K562 (cell line): ENCODE results near the gene RPS6KA2. TPM values are rescaled to one million over a fixed set of nuclear protein-coding genes. Genes with fewer than 3 reads are reported as not detected.

Source experiments
- BRF2 ChIP-seq: IDR thresholded peaks from 3 replicates; pipeline ENCODE4 v1.6.1; 2011; ENCODE audit warnings: borderline replicate concordance, mild to moderate bottlenecking; ENCODE audit not compliant: insufficient read length, insufficient read depth
- ELF1 ChIP-seq: fragments of 200-800 bp; sonication (Bioruptor generic); IDR thresholded peaks from 2 replicates; pipeline ENCODE4 v1.6.1; 2016; ENCODE audit warnings: missing genetic modification characterization, missing compliant biosample characterization
- EP300 ChIP-seq: IDR thresholded peaks from 2 replicates; pipeline ENCODE4 v1.6.1; 2012; ENCODE audit warnings: low read length, improper control_type of control experiment
- FIP1L1 ChIP-seq: fragments of 200-400 bp; formaldehyde crosslinking; IDR thresholded peaks from 2 replicates; pipeline ENCODE4 v1.6.1; 2018; ENCODE audit warnings: mild to moderate bottlenecking, low read depth, low read length; ENCODE audit not compliant: poor library complexity, severe bottlenecking
- HNRNPUL1 ChIP-seq: fragments of 200-400 bp; formaldehyde crosslinking; IDR thresholded peaks from 2 replicates; pipeline ENCODE4 v1.6.1; 2017; ENCODE audit warnings: low read length
- ID3 ChIP-seq, 2 experiments: fragments of 250-450 bp in 1 of 2; fragments of 450-650 bp in 1 of 2; sonication (Bioruptor Pico) in 1 of 2; IDR thresholded peaks; 2 replicates each; pipeline versions ENCODE4 v1.6.1 to v1.8.0; 2016 to 2021; ENCODE audit warnings: mild to moderate bottlenecking in 2 of 2, moderate library complexity in 2 of 2, missing compliant biosample characterization in 1 of 2, missing genetic modification characterization in 1 of 2
- JUN ChIP-seq, 2 experiments: sonication (generic) in 1 of 2; formaldehyde crosslinking in 1 of 2; IDR thresholded peaks; 2 replicates each; pipeline versions ENCODE4 v1.6.1 to v1.8.0; 2012 to 2022; ENCODE audit warnings: borderline replicate concordance in 2 of 2, mild to moderate bottlenecking in 2 of 2, improper control_type of control experiment in 1 of 2, low read depth in 1 of 2, low read length in 1 of 2, missing genetic modification reagents in 1 of 2
- MCM3 ChIP-seq: fragments of 450-650 bp; IDR thresholded peaks from 2 replicates; pipeline ENCODE4 v1.6.1; 2016
- MITF ChIP-seq: IDR thresholded peaks from 2 replicates; pipeline ENCODE4 v1.6.1; 2014; ENCODE audit warnings: antibody characterized with exemption
- NR1H2 ChIP-seq: sonication (generic); formaldehyde crosslinking; IDR thresholded peaks from 2 replicates; pipeline ENCODE4 v1.4.0; 2020; ENCODE audit warnings: mild to moderate bottlenecking, missing genetic modification reagents
- WHSC1 ChIP-seq: IDR thresholded peaks from one replicate; pipeline ENCODE4 v1.6.1; 2012; ENCODE audit warnings: low read length, control low read depth, inconsistent platforms
- ZNF124 ChIP-seq: sonication (generic); formaldehyde crosslinking; IDR thresholded peaks from 2 replicates; pipeline ENCODE4 v1.8.1; 2022; ENCODE audit warnings: missing genetic modification reagents
- ZNF717 ChIP-seq: fragments of 250-450 bp; sonication (Bioruptor Pico); IDR thresholded peaks from 2 replicates; pipeline ENCODE4 v1.5.0; 2021
- ZNF77 ChIP-seq: fragments of 250-450 bp; sonication (Bioruptor Pico); IDR thresholded peaks from 2 replicates; pipeline ENCODE4 v1.5.0; 2020
- ZNF830 ChIP-seq: fragments of 250-450 bp; sonication (Bioruptor Pico); IDR thresholded peaks from 2 replicates; pipeline ENCODE4 v1.5.0; 2021; ENCODE audit warnings: mild to moderate bottlenecking
- polyA plus RNA-seq, 8 experiments: library from polyadenylated mRNA; depleted of rRNA in 4 of 8; stranded (reverse) in 5 of 8; unstranded in 3 of 8; fragments of >200 nt; fragmentation: Nextera tagmentation in 2 of 8; fragmentation: Illumina TruSeq in 1 of 8; extraction: Ambion mirVana in 2 of 8; extraction: Trizol in 1 of 8; gene quantifications; 2 replicates each; pipeline versions ENCODE4 v1.2.1 to v1.2.3, GENCODE V29; 2011 to 2014; ENCODE audit warnings: inconsistent platforms in 1 of 8, missing spikeins in 1 of 8
- total RNA-seq, 7 experiments: library from RNA; depleted of rRNA in 6 of 7; stranded (reverse); fragments of >200 nt in 6 of 7; fragmentation: Illumina TruSeq in 2 of 7; extraction: Trizol in 2 of 7; gene quantifications; 2 replicates each; pipeline versions ENCODE4 v1.2.1 to v1.2.3, GENCODE V29; 2011 to 2021; ENCODE audit warnings: low replicate concordance in 1 of 7
- TF ChIP-seq, protein P1 (sequence below): sonication (generic); formaldehyde crosslinking; IDR thresholded peaks from 2 replicates; pipeline ENCODE4 v1.8.1; 2023; ENCODE audit warnings: mild to moderate bottlenecking, missing genetic modification reagents, moderate library complexity
- TF ChIP-seq, protein P2 (sequence below): fragments of 450-650 bp; IDR thresholded peaks from 2 replicates; pipeline ENCODE4 v1.7.1; 2018; ENCODE audit warnings: mild to moderate bottlenecking, low read depth; ENCODE audit not compliant: partially characterized antibody
- TF ChIP-seq, protein P3 (sequence below): IDR thresholded peaks from 2 replicates; pipeline ENCODE4 v1.6.1; 2016; ENCODE audit warnings: missing genetic modification characterization, missing compliant biosample characterization

RPS6KA2 gene
- total and polyA plus RNA-seq, 9 of the 15 experiments (the other 6 are each of a cell fraction or from before 2014, with no cell fraction given) = 0.29 to 1.00 (median 0.53) TPM

GRCh38 chr6:166381733-166382499 is 245.1 kb downstream of the RPS6KA2 start (continued):
- TF ChIP-seq, protein P1, sequence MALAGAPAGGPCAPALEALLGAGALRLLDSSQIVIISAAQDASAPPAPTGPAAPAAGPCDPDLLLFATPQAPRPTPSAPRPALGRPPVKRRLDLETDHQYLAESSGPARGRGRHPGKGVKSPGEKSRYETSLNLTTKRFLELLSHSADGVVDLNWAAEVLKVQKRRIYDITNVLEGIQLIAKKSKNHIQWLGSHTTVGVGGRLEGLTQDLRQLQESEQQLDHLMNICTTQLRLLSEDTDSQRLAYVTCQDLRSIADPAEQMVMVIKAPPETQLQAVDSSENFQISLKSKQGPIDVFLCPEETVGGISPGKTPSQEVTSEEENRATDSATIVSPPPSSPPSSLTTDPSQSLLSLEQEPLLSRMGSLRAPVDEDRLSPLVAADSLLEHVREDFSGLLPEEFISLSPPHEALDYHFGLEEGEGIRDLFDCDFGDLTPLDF (CRISPR knock-in tag) = no peak
- no peak for TF ChIP-seq ZNF124 (CRISPR knock-in tag)
- no peak for TF ChIP-seq BRF2
- TF ChIP-seq MCM3 = no peak
- no peak for TF ChIP-seq ELF1 (tag)
- no peak for TF ChIP-seq WHSC1
- TF ChIP-seq, protein P2, sequence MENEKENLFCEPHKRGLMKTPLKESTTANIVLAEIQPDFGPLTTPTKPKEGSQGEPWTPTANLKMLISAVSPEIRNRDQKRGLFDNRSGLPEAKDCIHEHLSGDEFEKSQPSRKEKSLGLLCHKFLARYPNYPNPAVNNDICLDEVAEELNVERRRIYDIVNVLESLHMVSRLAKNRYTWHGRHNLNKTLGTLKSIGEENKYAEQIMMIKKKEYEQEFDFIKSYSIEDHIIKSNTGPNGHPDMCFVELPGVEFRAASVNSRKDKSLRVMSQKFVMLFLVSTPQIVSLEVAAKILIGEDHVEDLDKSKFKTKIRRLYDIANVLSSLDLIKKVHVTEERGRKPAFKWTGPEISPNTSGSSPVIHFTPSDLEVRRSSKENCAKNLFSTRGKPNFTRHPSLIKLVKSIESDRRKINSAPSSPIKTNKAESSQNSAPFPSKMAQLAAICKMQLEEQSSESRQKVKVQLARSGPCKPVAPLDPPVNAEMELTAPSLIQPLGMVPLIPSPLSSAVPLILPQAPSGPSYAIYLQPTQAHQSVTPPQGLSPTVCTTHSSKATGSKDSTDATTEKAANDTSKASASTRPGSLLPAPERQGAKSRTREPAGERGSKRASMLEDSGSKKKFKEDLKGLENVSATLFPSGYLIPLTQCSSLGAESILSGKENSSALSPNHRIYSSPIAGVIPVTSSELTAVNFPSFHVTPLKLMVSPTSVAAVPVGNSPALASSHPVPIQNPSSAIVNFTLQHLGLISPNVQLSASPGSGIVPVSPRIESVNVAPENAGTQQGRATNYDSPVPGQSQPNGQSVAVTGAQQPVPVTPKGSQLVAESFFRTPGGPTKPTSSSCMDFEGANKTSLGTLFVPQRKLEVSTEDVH = no peak
- no peak for TF ChIP-seq EP300
- TF ChIP-seq NR1H2 = no peak
- TF ChIP-seq ZNF717 = no peak
- peak; percentile 67 for TF ChIP-seq FIP1L1
- TF ChIP-seq, protein P3, sequence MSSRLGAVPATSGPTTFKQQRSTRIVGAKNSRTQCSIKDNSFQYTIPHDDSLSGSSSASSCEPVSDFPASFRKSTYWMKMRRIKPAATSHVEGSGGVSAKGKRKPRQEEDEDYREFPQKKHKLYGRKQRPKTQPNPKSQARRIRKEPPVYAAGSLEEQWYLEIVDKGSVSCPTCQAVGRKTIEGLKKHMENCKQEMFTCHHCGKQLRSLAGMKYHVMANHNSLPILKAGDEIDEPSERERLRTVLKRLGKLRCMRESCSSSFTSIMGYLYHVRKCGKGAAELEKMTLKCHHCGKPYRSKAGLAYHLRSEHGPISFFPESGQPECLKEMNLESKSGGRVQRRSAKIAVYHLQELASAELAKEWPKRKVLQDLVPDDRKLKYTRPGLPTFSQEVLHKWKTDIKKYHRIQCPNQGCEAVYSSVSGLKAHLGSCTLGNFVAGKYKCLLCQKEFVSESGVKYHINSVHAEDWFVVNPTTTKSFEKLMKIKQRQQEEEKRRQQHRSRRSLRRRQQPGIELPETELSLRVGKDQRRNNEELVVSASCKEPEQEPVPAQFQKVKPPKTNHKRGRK (tag) = no peak
- TF ChIP-seq HNRNPUL1 = no peak
- no peak for TF ChIP-seq ZNF77 (CRISPR knock-in tag)
- no peak for TF ChIP-seq ID3 (CRISPR knock-in tag; IDR thresholded peaks at IDR 0.05)
- 0 out of 2 replicates have a peak, but pooled peaks have one; percentile 23 for TF ChIP-seq ID3 (tag; IDR thresholded peaks at IDR 0.05)
- TF ChIP-seq JUN (IDR thresholded peaks at IDR 0.05; ENCODE audit: borderline replicate concordance, low read depth, low read length) = no peak
- no peak for TF ChIP-seq JUN (CRISPR knock-in tag; IDR thresholded peaks at IDR 0.05; ENCODE audit: borderline replicate concordance)
- no peak for TF ChIP-seq ZNF830 (CRISPR knock-in tag)
- TF ChIP-seq MITF = no peak
